ACC112 (cell line): ENCODE results near the gene WDR7.

ENCODE experiments used
- H2AFZ ChIP-seq: fragments of 200-600 bp; sonication (generic); one replicate; pipeline ENCODE4 v1.6.0; 2017; ENCODE audit warnings: antibody characterized with exemption, low read length; ENCODE audit not compliant: unreplicated experiment
- H3K27ac ChIP-seq: fragments of 200-600 bp; sonication (generic); 2 replicates; pipeline ENCODE4 v1.5.1; 2014; ENCODE audit warnings: low read depth, mild to moderate bottlenecking, antibody characterized with exemption, low read length, moderate library complexity
- H3K27me3 ChIP-seq: fragments of 200-600 bp; sonication (generic); 2 replicates; pipeline ENCODE4 v1.6.1; 2014; ENCODE audit warnings: mild to moderate bottlenecking, antibody characterized with exemption, low read length, moderate library complexity, mixed read lengths; ENCODE audit not compliant: insufficient read depth
- H3K36me3 ChIP-seq: fragments of 200-600 bp; sonication (generic); 2 replicates; pipeline ENCODE4 v1.6.1; 2016; ENCODE audit warnings: mild to moderate bottlenecking, antibody characterized with exemption, low read length, moderate library complexity, mixed read lengths; ENCODE audit not compliant: insufficient read depth
- H3K4me1 ChIP-seq: fragments of 200-600 bp; sonication (generic); one replicate; pipeline ENCODE4 v1.6.1; 2016; ENCODE audit warnings: low read length, mixed read lengths; ENCODE audit not compliant: insufficient read depth, unreplicated experiment, control insufficient read depth
- H3K4me3 ChIP-seq: fragments of 200-600 bp; sonication (generic); 2 replicates; pipeline ENCODE4 v1.5.1; 2014; ENCODE audit warnings: mild to moderate bottlenecking, low read depth, low read length
- H3K79me2 ChIP-seq: fragments of 200-600 bp; sonication (generic); one replicate; pipeline ENCODE4 v1.6.0; 2016; ENCODE audit warnings: low read length; ENCODE audit not compliant: control insufficient read depth, unreplicated experiment, insufficient read depth

Gene WDR7

DNA sequence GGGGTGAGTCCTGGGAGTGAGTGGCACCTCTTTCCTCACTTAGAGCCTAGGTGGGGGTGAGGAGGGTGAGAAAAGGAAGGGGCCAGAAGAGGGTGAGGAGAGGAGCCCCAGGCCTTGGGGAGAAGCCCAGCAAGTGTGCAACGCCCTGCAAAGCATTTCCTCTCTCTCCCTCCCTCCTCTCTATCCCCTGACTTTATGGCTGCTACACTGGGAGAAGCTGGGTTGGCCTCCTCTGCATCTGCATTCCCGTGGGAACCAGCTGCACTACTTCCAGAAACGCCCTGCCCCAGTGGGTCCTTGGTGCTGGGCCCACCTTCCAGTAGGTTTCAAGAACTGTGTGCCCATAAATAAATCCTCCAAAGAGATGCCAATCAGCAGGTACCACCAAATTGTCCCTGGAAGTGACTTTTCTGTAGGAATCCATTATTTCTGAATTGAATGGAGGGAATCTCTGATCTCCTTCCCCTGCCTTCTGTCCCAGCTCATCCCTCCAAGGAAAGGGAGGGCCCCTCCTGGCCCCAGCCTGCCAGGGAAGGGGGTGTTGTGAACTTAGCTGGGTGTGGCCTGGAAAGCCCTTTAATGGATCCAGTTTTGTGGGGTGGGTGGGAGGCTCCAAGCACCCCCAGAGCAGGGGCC is 400.0 kb downstream of the WDR7 start:
- no peaks in the 10 kb centered on the region for H3K36me3 ChIP-seq
- H3K79me2 ChIP-seq = no peaks in the 10 kb centered on the region
- H3K4me3 ChIP-seq = no peak overlapping the region
- no peaks in the 10 kb centered on the region for H3K4me1 ChIP-seq
- H3K27me3 ChIP-seq = peaks cover 46% of the 10 kb centered on the region
- no peak overlapping the region for H3K27ac ChIP-seq
- no peak overlapping the region for H2AFZ ChIP-seq

DNA sequence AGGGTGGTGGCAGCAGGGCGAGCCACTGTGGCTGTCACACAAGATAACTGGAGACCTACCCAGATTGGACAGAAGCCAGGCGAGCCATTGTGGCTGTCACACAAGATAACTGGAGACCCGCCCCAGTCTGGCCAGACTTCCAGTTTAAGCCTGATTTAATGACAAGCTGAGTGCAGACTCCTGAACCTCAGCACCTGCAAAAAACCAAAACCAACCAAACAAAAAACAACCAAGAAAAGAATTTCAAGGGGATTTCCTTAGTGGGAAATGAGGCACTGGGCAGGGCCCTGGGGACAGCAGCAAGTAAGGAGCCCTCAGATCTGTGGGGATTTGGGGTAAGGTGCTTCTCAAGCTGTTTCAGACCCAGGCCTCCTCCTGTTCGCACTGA is 400.5 kb downstream of the WDR7 start:
- peaks cover 44% of the 10 kb centered on the region for H3K27me3 ChIP-seq
- no peaks in the 10 kb centered on the region for H3K4me1 ChIP-seq
- no peaks in the 10 kb centered on the region for H3K79me2 ChIP-seq
- no peaks in the 10 kb centered on the region for H3K36me3 ChIP-seq
- H2AFZ ChIP-seq = no peak overlapping the region
- H3K27ac ChIP-seq = no peak overlapping the region
- no peak overlapping the region for H3K4me3 ChIP-seq

DNA sequence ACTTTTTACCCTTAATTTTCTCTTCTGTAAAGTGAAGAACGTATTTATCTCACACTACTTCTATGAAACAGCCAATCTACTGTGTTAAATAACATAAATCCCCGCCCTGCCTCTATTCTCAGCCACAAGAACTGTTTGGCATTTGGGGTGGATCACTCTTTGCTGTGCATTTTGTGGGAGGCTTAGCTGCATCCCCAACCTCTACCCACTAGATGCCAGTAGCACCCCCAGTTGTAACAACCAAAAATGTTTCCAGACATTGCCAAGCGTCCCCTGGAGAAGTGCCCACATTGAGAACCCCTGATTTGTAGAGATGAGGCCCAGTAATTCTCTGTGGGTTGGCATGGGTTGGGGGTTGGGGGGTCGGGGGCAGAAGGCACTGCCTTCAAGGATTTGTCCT is 401.0 kb downstream of the WDR7 start:
- Histone ChIP-seq H3K4me3 (no peak overlapping the region), H3K27me3 (peaks cover 40% of the 10 kb centered on the region), H3K79me2 (no peaks in the 10 kb centered on the region), H3K36me3 (no peaks in the 10 kb centered on the region), H2AFZ (no peak overlapping the region), H3K4me1 (no peaks in the 10 kb centered on the region), H3K27ac (no peak overlapping the region)

DNA sequence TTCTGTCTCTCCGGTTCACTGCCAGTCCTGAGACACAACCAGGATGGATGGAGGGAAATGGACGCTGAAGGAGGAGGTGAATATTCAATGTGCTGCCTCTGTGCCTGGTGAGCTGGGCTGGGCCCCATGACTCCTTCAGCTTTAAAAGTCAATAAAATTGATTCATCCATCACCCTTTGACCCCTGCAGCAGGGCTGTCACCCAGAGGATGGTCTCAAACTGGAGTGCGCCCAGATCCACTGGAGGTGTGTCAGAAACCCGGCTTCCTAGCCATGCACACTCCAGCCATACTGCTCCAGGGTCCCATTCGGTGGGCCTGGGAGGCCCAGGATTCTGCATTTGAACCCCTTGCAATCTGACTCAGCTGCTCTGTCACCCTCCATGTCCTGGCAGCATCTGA is 401.6 kb downstream of the WDR7 start:
- H2AFZ ChIP-seq = no peak overlapping the region
- no peak overlapping the region for H3K27ac ChIP-seq
- no peaks in the 10 kb centered on the region for H3K4me1 ChIP-seq
- H3K79me2 ChIP-seq = no peaks in the 10 kb centered on the region
- no peaks in the 10 kb centered on the region for H3K36me3 ChIP-seq
- H3K4me3 ChIP-seq = no peak overlapping the region
- peaks cover 35% of the 10 kb centered on the region for H3K27me3 ChIP-seq

DNA sequence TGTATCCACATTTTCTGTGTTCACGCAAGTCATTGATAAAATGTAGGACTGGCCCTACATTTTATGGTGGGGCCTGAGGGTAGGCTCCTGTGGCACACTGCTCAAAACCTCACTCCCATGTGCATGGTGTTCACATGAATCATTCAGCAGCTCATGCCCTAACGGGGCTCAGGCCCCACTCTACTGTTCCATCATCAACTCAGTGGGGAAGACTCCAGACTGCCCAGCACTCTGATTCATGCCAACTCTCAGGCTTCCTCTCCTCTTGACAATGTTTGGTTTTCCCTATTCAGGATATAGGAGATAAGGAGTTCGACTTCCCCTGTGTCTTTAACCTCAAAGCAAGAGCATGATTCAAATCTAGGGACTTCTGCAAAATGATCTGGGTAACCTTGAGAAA is 403.7 kb downstream of the WDR7 start:
- Histone ChIP-seq H3K4me3 (no peak overlapping the region), H3K79me2 (no peaks in the 10 kb centered on the region), H3K36me3 (no peaks in the 10 kb centered on the region), H3K4me1 (no peaks in the 10 kb centered on the region), H2AFZ (no peak overlapping the region), H3K27ac (no peak overlapping the region), H3K27me3 (peaks cover 46% of the 10 kb centered on the region)

DNA sequence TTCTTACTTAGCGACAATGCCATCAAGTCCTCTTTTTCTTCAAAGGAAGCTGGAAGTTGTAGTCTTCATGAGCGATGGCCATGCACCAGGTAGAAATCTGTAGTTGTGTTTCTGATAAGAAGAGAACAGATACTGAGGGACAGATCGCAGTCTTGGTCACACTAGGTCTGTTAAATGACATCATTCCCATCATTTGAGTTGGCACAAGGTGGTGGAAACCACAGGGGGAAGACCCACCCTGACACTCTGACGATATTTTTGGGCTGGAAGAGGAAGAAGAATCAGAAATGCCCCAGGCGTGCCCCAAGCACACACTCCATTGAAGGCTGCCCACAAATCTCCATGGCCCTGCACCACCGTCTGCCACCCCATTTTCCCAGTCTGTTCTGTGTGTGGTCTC is 406.7 kb downstream of the WDR7 start:
- Histone ChIP-seq H3K27ac (no peak overlapping the region), H3K4me3 (no peak overlapping the region), H3K79me2 (no peaks in the 10 kb centered on the region), H2AFZ (no peak overlapping the region), H3K36me3 (no peaks in the 10 kb centered on the region), H3K27me3 (peaks cover 53% of the 10 kb centered on the region), H3K4me1 (no peaks in the 10 kb centered on the region)

DNA sequence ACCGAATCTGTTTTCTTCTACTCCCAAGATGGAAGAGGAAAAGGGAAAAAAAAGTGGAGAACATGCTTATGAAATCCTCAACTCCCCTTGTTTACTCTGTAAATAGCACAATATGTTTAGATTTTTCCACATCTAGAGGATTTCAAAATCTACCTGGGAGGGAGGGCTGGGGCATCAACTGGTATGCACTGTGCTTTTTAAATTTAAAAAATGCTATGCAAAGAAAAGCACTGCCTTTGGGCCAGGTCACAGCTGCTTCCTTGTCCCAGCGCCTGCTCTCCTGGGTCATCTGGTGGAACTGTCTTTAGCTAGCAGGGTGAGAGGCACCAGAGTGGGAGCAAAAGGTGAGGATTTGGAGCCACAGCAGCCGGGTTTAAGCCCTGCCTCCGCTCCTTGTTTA is 407.6 kb downstream of the WDR7 start:
- Histone ChIP-seq H2AFZ (no peak overlapping the region), H3K4me1 (no peaks in the 10 kb centered on the region), H3K79me2 (no peaks in the 10 kb centered on the region), H3K4me3 (no peak overlapping the region), H3K36me3 (no peaks in the 10 kb centered on the region), H3K27me3 (peaks cover 55% of the 10 kb centered on the region), H3K27ac (no peak overlapping the region)

DNA sequence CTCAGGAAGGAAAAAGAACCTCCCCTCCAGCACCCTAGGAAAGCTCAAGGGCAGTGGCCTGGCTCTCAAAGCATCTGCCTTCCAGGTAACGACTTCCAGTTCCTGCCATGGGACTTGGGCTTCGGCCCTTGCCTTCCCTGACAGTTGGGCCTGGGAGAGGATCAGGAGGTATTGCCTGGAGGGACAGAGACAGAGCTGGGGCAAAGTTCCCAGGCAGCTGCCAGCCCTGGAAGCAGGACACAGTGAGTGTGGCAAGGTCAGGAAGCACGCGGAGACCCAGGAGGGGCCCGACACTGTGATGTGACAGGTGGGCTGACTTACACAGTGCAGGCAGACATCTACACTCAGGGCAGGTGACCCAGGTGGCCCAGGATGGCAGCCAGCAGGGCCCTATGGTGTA is 408.2 kb downstream of the WDR7 start:
- Histone ChIP-seq H3K4me3 (no peak overlapping the region), H3K27ac (no peak overlapping the region), H3K79me2 (no peaks in the 10 kb centered on the region), H3K27me3 (peaks cover 59% of the 10 kb centered on the region), H3K4me1 (no peaks in the 10 kb centered on the region), H3K36me3 (no peaks in the 10 kb centered on the region), H2AFZ (no peak overlapping the region)

DNA sequence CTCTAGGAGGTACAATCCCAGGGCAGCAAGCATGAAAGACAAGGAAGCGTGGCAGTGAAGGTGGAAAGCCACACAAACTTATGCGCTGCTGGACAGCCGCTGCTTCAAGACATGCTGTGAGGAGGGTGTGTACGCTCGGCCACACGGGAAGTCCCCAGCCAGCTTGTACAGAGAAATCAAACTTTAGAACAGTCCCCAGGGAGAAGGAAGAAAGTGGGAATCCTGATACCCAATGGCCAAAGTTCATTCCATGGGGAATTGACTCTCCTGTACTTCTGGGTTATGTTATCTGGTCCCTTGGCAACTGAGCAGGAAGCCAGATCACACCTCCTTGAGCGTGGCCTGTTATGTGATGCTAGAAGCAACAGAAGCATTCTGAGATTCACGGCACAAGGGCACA is 409.7 kb downstream of the WDR7 start:
- Histone ChIP-seq H3K79me2 (no peaks in the 10 kb centered on the region), H2AFZ (no peak overlapping the region), H3K36me3 (no peaks in the 10 kb centered on the region), H3K27me3 (peaks cover 56% of the 10 kb centered on the region), H3K4me3 (no peak overlapping the region), H3K4me1 (no peaks in the 10 kb centered on the region), H3K27ac (no peak overlapping the region)

DNA sequence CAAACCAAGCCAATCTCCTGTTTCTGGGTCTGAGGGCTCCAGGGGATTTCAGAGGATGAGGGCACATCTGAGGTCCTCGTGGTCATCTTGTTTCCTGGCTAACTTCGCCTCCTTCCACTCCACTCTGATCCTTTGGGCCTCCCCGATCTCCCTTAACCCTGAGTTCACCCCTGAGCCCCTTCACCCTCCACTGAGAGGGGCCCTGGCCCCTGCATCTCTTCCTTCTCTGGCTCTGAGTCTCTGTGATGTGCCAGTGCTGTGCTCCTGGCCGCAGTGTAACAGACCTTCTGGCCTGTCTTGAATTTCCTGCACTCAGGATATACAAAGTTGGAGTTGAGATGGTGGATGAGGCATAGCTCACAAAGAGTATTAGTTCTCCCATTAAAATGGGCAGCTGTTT is 411.0 kb downstream of the WDR7 start:
- no peak overlapping the region for H2AFZ ChIP-seq
- H3K27ac ChIP-seq = no peak overlapping the region
- H3K27me3 ChIP-seq = peaks cover 56% of the 10 kb centered on the region
- no peaks in the 10 kb centered on the region for H3K4me1 ChIP-seq
- no peaks in the 10 kb centered on the region for H3K79me2 ChIP-seq
- H3K4me3 ChIP-seq = no peak overlapping the region
- no peaks in the 10 kb centered on the region for H3K36me3 ChIP-seq

DNA sequence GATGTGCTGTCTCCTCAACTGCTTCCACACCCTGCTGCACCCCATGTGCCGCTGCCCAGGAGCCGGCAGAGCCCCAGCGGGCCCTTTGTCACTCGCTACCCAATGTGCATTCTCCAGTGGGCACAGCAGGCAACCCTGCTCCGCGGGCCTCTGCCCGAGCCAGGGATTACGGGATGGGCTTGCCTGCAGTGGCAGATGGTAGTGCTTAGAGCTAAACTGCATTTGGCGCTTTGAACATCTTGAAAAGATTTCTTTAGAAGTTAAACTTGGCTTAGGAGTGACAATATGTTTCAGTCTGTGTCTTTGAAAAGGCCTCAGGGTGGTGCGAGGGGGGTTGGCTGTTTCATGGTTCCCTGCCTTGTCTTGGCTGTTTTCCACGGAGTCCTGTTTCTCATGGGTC is 411.7 kb downstream of the WDR7 start:
- no peaks in the 10 kb centered on the region for H3K4me1 ChIP-seq
- peaks cover 59% of the 10 kb centered on the region for H3K27me3 ChIP-seq
- no peak overlapping the region for H3K4me3 ChIP-seq
- H3K27ac ChIP-seq = no peak overlapping the region
- H3K36me3 ChIP-seq = no peaks in the 10 kb centered on the region
- no peaks in the 10 kb centered on the region for H3K79me2 ChIP-seq
- no peak overlapping the region for H2AFZ ChIP-seq
